Neural cell (in vitro differentiated cells): ENCODE data around the gene DEPDC1. TPM values are rescaled to one million over a fixed set of nuclear protein-coding genes. Genes with fewer than 3 reads are reported as not detected.

ENCODE experiments used
- H2AFZ ChIP-seq: fragments of 200-600, 300-800 bp; sonication (generic), shearing (Covaris generic); 2 replicates; pipeline ENCODE4 v1.6.0; 2014; ENCODE audit warnings: low read depth, mild to moderate bottlenecking, antibody characterized with exemption, low read length, moderate library complexity
- H3F3A ChIP-seq: fragments of 200-600 bp; shearing (Covaris generic); 2 replicates; pipeline ENCODE4 v1.6.1; 2016; ENCODE audit warnings: mild to moderate bottlenecking, moderate library complexity, mixed read lengths, antibody characterized with exemption, low read length; ENCODE audit not compliant: insufficient read depth, poor library complexity, severe bottlenecking
- H3K27ac ChIP-seq: fragments of 200-600, 300-800 bp; sonication (generic), shearing (Covaris generic); 2 replicates; pipeline ENCODE4 v1.5.1; 2014; ENCODE audit warnings: mild to moderate bottlenecking, low read length, moderate library complexity
- H3K27me3 ChIP-seq: fragments of 300-800, 200-600 bp; sonication (generic), shearing (Covaris generic); 2 replicates; pipeline ENCODE4 v1.6.0; 2014; ENCODE audit warnings: mild to moderate bottlenecking, low read depth, low read length, moderate library complexity; ENCODE audit not compliant: insufficient read depth
- H3K36me3 ChIP-seq: fragments of 300-800, 200-600 bp; sonication (generic), shearing (Covaris generic); 2 replicates; pipeline ENCODE4 v1.5.1; 2014; ENCODE audit warnings: mild to moderate bottlenecking, antibody characterized with exemption, low read length, moderate library complexity; ENCODE audit not compliant: insufficient read depth
- H3K4me2 ChIP-seq: fragments of 300-800, 200-600 bp; sonication (generic), shearing (Covaris generic); 2 replicates; pipeline ENCODE4 v1.6.0; 2014; ENCODE audit warnings: mild to moderate bottlenecking, low read length
- H3K4me3 ChIP-seq: fragments of 300-800, 200-600 bp; sonication (generic), shearing (Covaris generic); 2 replicates; pipeline ENCODE4 v1.5.1; 2014; ENCODE audit warnings: mild to moderate bottlenecking, low read length, moderate library complexity
- H3K79me2 ChIP-seq: fragments of 200-600 bp; shearing (Covaris generic); replicated peaks from 2 replicates; pipeline ENCODE4 v1.6.0; 2014; ENCODE audit warnings: mild to moderate bottlenecking, low read length, moderate library complexity; ENCODE audit not compliant: insufficient read depth
- H3K9ac ChIP-seq: fragments of 300-800, 200-600 bp; sonication (generic), shearing (Covaris generic); 2 replicates; pipeline ENCODE4 v1.6.1; 2016; ENCODE audit warnings: mild to moderate bottlenecking, low read length, mixed read lengths
- H3K9me2 ChIP-seq: fragments of 200-600 bp; shearing (Covaris generic); 2 replicates; pipeline ENCODE4 v1.6.1; 2016; ENCODE audit warnings: mild to moderate bottlenecking, low read length, mixed read lengths; ENCODE audit not compliant: insufficient read depth
- H3K9me3 ChIP-seq: fragments of 200-600, 300-800 bp; sonication (generic), shearing (Covaris generic); 2 replicates; pipeline ENCODE4 v1.6.1; 2016; ENCODE audit warnings: mild to moderate bottlenecking, mixed run types, low read length, moderate library complexity, mixed read lengths
- H4K20me1 ChIP-seq: fragments of 200-600 bp; shearing (Covaris generic); 2 replicates; pipeline ENCODE4 v1.6.1; 2016; ENCODE audit warnings: mild to moderate bottlenecking, mixed run types; ENCODE audit not compliant: insufficient read depth
- CTCF ChIP-seq: fragments of 450-650 bp; IDR thresholded peaks from 2 replicates; pipeline ENCODE4 v1.5.1; 2014; ENCODE audit warnings: antibody characterized with exemption, mild to moderate bottlenecking, moderate library complexity; ENCODE audit not compliant: poor library complexity, severe bottlenecking
- EP300 ChIP-seq: fragments of 450-650 bp; conservative IDR thresholded peaks from 2 replicates; pipeline ENCODE4 v1.6.1; 2014; ENCODE audit warnings: antibody characterized with exemption, mild to moderate bottlenecking, moderate library complexity; ENCODE audit not compliant: poor library complexity, severe bottlenecking
- EZH2 ChIP-seq: fragments of 200-600, 300-800 bp; shearing (Covaris generic), sonication (generic); IDR thresholded peaks from 2 replicates; pipeline ENCODE4 v1.6.1; 2014; ENCODE audit warnings: antibody characterized with exemption, low read length, borderline replicate concordance, mild to moderate bottlenecking; ENCODE audit not compliant: insufficient read depth, poor library complexity, severe bottlenecking
- MXI1 ChIP-seq: fragments of 450-650 bp; conservative IDR thresholded peaks from 2 replicates; pipeline ENCODE4 v1.6.1; 2014; ENCODE audit warnings: antibody characterized with exemption, mild to moderate bottlenecking; ENCODE audit not compliant: poor library complexity, severe bottlenecking
- POLR2AphosphoS5 ChIP-seq: IDR thresholded peaks from 2 replicates; pipeline ENCODE4 v1.6.1; 2012
- RAD21 ChIP-seq: fragments of 450-650 bp; conservative IDR thresholded peaks from 2 replicates; pipeline ENCODE4 v1.6.1; 2014; ENCODE audit warnings: antibody characterized with exemption, mild to moderate bottlenecking, moderate library complexity
- REST ChIP-seq: IDR thresholded peaks from 2 replicates; pipeline ENCODE4 v1.6.1; 2012; ENCODE audit warnings: borderline replicate concordance
- SMC3 ChIP-seq: fragments of 450-650 bp; conservative IDR thresholded peaks from 2 replicates; pipeline ENCODE4 v1.6.1; 2014; ENCODE audit warnings: antibody characterized with exemption, mild to moderate bottlenecking, moderate library complexity; ENCODE audit not compliant: poor library complexity
- TAF1 ChIP-seq: IDR thresholded peaks from 2 replicates; pipeline ENCODE4 v1.6.1; 2012; ENCODE audit warnings: low read depth
- polyA plus RNA-seq: library from polyadenylated mRNA; depleted of rRNA; stranded (reverse); fragments of >200 nt; gene quantifications from 2 replicates; pipeline ENCODE4 v1.2.3, GENCODE V29; 2014

The DEPDC1 gene
- polyA plus RNA-seq, 1 donor from 2014 or later, result 0.84 TPM

- TF ChIP-seq REST (no peak), POLR2AphosphoS5 (no peak), MXI1 (no peak), CTCF (no peak), RAD21 (no peak), EP300 (no peak), TAF1 (no peak), EZH2 (no peak), SMC3 (no peak)
- no peak overlapping the region for H3K9ac ChIP-seq
- no peaks in the 10 kb centered on the region for H3K9me3 ChIP-seq
- H3K4me2 ChIP-seq, result no peak overlapping the region
- no peak overlapping the region for H2AFZ ChIP-seq
- no peaks in the 10 kb centered on the region for H3K36me3 ChIP-seq
- H3K79me2 ChIP-seq, result no peaks in the 10 kb centered on the region
- peak overlapping the region; percentile 17 for H3K27ac ChIP-seq
- H3K9me2 ChIP-seq, result no peaks in the 10 kb centered on the region
- H3K27me3 ChIP-seq, result no peaks in the 10 kb centered on the region
- no peaks in the 10 kb centered on the region for H4K20me1 ChIP-seq
- H3F3A ChIP-seq, result no peaks in the 10 kb centered on the region
- H3K4me3 ChIP-seq, result no peak overlapping the region
Measured at GRCh38 chr1:68464891-68465290, 32.0 kb downstream of the DEPDC1 start.

GRCh38 chr1:68460935-68461334 lies 35.9 kb downstream of the DEPDC1 start:
- H3K9ac ChIP-seq, result no peak overlapping the region
- H3K36me3 ChIP-seq, result no peaks in the 10 kb centered on the region
- no peaks in the 10 kb centered on the region for H3K9me2 ChIP-seq
- H3K9me3 ChIP-seq, result no peaks in the 10 kb centered on the region
- TF ChIP-seq RAD21 (no peak), MXI1 (no peak), TAF1 (no peak), EZH2 (no peak), EP300 (no peak), REST (no peak), CTCF (no peak), SMC3 (no peak), POLR2AphosphoS5 (no peak)
- no peaks in the 10 kb centered on the region for H3F3A ChIP-seq
- no peaks in the 10 kb centered on the region for H3K79me2 ChIP-seq
- no peak overlapping the region for H3K27ac ChIP-seq
- H4K20me1 ChIP-seq, result no peaks in the 10 kb centered on the region
- H3K4me3 ChIP-seq, result no peak overlapping the region
- no peak overlapping the region for H3K4me2 ChIP-seq
- H3K27me3 ChIP-seq, result no peaks in the 10 kb centered on the region
- H2AFZ ChIP-seq, result no peak overlapping the region
